C1 segment of cervical spinal cord (tissue), 14 donors: ENCODE measurements around the gene NHERF2.

ENCODE experiments used
- DNase-seq, 14 donors: peaks; one replicate each; lab custom pipeline; 2025; lab: John Stamatoyannopoulos, UW

NHERF2 gene

DNA sequence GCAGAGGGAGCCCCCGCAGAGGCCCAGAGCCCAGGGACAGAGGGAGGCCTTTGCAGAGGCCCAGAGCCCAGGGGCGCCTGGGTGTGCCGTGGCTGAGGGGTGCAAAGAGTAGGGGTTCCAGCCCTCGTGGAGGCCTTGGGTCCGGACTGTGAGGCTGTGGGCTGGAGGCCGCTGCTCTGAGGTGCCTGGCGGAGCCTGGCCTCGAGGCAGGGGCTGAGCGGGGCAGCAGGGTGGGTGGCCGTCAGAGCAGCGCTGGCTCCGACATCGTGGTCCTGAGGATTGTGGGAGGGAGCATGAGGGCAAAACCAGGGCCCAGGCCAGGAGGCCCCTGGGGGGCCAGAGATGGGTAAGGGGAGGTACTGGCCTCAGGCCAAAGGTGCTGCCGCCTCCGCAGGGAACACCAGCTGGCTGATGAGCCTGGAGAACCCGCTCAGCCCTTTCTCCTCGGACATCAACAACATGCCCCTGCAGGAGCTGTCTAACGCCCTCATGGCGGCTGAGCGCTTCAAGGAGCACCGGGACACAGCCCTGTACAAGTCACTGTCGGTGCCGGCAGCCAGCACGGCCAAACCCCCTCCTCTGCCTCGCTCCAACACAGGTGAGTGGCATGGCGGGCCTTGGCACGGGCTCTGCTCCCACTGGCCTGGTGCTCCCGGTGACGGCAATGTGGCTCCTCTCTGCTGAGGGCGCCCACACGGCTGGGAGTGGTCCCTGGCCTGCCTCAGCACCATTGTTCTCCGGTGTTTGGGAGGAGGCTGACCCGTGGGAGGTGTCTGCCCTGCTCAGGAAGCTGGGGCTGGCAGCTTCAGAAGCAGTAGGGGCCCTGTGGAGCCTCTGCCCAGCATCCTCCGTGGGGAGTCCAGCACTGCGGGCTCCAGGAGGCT is 54.7 kb downstream of the NHERF2 start:
- peak in 1 of 14 donors; percentile 55 for DNase-seq

DNA sequence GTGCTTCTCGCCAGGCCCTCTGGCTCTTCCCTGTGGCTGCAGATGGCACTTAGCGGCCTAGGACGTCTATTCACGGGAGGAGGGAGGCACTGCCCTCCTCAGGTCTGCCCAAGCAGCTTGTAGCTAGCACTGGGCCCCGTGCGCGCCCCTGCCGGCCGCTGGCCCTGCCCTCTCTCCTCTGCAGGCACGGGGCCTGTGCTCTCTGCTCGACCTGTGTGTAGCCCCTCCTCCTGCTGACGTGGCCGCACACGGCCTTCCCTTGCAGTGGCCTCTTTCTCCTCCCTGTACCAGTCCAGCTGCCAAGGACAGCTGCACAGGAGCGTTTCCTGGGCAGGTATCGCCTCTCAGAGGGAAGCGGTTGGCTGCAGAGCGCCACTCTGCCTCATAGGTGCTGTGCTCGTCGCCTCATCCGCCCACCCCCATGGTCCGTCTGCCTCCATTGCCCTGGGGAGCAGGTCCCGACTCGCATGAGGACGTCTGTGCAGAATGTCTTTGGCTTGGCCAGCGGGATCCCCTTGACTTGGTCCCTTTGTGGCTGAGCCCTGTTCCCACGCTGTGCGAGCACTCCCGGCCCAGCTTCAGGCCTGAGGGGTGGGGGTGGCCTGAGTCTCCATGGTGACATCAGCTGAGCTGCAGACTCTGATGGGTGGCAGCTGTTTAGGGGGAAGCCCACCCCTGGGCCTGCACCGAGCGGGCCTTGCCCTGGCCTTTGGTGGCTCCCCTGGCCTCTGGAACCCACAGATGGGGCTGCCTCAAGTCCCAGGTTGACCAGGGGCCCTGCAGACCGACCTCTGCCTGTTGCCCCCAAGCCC is 55.7 kb downstream of the NHERF2 start:
- peak in 1 of 14 donors; percentile 79 for DNase-seq

DNA sequence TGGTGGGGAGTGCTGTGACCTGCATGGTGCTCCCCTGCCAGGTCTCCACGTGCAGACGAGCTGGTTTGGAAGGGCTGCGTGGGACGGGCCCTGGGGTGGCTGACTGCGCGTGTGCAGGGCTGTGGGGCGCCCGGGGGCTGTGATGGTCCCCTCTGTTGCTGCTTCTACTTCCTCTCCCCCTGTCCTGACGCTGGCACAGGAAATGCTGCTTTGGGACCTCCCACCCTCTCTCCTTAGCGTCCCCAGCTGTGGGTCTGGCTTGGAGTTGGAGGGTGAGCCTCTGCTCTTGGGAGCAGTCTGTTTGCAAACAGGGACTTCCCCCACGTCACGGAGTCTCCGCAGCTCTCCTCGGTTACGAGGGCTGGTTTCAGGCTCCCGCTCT is 56.3 kb downstream of the NHERF2 start:
- DNase-seq: no peak

DNA sequence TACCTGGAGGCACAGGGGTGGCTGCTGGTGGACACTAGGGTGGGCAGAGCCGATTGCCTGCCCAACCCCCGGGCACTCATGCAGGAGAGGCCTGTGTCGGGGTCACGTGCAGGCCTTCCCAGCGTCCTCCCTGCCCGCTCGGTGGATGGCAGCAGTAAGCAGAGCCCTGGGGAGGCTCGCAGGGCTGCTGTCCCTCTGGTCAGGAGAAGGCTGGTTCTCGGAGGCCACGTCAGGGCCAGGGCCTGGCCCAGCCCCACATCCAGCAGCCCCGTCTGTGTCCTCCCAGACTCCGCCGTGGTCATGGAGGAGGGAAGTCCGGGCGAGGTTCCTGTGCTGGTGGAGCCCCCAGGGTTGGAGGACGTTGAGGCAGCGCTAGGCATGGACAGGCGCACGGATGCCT is 56.7 kb downstream of the NHERF2 start:
- no peak for DNase-seq

DNA sequence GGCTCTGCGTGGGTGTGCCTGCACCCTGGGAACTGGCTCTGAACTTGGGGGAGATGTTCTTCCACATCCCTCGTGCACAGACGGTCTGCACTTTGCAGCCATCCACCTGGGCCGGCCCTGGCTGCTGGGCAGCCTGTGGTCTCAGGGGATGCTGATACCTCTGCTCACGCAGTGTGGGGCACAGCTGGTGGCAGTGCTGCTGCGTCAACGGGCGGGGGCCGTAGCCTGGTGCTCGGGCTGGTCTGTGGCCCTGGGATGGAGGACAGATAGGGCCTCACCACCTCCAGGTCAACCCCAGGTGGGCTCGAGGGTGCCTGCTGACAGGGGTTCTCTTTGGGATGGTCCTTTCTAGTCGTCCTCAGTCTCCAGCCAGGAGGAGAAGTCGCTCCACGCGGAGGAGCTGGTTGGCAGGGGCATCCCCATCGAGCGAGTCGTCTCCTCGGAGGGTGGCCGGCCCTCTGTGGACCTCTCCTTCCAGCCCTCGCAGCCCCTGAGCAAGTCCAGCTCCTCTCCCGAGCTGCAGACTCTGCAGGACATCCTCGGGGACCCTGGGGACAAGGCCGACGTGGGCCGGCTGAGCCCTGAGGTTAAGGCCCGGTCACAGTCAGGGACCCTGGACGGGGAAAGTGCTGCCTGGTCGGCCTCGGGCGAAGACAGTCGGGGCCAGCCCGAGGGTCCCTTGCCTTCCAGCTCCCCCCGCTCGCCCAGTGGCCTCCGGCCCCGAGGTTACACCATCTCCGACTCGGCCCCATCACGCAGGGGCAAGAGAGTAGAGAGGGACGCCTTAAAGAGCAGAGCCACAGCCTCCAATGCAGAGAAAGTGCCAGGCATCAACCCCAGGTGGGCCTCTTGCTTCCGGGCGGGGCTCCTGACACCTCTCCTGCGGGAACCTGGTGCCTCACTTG is 57.4 kb downstream of the NHERF2 start:
- no peak for DNase-seq

DNA sequence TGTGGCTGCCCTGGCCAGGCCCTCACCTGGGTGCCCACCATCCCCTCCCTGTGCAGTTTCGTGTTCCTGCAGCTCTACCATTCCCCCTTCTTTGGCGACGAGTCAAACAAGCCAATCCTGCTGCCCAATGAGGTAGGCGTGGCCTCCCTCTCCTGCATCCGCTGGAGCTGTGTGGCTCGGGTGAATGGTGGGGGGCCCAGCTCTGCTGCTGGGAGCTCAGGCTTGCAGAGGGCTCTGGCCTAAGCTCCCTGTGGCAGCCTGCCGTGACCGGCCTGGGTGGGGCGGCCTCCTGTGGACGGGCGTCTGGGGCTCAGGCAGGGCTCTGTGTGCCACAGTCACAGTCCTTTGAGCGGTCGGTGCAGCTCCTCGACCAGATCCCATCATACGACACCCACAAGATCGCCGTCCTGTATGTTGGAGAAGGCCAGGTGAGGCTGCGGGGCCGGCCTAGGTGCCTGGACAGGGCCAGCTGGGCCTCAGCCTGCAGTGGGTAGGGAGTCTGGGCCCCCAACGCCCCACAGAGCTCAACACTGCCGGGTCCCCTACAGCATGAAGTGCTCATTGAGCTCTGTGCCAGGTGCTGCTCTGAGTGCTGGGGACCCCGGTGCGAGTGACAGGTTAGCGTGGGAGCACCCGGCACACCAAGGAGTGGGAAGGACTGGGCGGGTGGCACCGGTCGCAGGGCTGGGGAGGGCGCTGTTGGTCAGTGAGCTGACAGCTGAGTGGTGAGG is 58.4 kb downstream of the NHERF2 start:
- DNase-seq: peak in 1 of 14 donors; percentile 46

DNA sequence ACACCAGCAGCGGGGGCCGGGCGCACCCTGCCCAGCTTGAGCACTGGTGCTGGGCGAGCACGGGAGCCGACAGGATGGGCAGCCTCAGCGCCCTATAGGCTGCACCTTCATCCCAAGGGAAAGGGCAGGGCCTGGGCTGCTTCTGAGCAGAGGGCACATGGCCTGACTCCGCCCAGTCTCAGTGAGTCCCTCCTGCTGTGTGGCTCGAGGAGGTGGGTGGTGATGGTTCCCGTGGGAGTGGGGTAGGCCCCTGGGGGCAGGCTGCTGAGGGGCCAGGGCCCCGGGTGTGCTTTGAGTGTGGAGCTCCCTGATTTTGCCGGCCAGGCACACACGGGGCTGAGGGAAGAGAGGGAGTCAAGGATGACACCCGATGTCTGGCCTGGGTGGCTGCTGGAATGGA is 59.0 kb downstream of the NHERF2 start:
- DNase-seq: peak in 1 of 14 donors; percentile 56

DNA sequence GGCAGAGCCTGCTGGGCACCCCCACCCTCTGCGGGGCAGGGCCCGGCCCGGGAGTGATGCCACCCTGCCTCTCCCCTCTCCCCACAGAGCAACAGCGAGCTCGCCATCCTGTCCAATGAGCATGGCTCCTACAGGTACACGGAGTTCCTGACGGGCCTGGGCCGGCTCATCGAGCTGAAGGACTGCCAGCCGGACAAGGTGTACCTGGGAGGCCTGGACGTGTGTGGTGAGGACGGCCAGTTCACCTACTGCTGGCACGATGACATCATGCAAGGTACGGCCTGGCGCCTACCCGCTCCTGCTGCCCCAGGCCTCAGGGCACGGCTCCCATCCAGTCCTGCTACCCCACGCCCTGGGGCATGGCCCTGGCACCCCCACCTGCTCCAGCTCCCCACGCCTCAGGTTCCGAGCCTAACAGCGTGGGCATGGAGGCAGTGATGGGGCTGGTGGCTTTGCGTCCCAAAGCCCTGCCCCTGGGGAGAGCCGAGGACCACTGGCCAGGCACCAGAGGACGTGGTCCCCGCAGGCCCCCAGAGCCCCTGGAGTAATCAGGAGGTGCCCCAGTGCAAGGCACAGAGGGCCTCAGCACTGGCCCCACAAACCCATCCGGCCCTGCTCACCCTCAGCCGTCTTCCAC is 59.5 kb downstream of the NHERF2 start:
- peak in 1 of 14 donors; percentile 89 for DNase-seq

DNA sequence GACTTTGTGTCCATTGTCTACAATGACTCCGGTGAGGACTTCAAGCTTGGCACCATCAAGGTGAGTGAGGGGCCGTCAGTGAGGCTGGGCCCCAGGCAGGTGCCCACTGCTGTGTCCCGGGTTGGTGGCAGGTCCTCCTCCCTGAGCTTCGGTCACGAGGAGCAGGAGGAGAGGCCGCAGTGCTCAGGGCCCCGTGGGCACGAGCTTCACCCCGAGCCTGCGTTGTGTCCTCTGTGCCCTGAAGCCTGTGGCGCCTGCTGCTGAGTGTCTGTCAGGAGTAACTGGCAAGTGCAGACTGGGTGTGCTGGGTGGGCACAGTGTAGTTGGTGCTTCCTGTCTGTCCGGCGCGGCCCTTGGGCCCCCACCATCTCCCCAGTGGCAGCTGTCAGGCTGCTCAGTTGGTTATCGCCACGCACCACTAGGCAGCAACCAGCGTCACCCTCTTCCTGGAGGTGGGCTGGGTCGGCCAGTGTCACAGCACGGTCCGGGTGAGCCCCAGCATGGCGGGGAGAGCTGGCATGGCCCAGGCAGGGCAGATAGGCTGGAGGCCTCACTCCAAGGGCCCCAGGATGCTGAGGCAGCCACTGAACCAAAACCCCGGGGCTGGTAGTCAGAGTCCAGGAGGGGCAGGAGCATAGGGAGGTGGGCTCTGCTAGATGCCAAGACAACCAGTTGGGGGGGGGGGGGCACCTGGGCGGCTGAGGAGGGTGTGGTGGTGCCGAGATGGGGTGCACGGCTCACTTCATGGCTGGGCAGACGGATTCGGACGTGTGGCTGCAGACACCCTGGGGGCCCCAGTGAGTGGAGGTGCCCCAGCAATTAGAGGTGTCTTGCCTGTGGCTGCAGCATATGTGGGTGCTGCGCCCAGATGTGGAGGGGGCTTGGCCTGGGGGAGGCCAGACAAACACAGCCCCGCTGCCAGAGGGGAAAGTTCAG is 60.4 kb downstream of the NHERF2 start:
- DNase-seq: no peak

DNA sequence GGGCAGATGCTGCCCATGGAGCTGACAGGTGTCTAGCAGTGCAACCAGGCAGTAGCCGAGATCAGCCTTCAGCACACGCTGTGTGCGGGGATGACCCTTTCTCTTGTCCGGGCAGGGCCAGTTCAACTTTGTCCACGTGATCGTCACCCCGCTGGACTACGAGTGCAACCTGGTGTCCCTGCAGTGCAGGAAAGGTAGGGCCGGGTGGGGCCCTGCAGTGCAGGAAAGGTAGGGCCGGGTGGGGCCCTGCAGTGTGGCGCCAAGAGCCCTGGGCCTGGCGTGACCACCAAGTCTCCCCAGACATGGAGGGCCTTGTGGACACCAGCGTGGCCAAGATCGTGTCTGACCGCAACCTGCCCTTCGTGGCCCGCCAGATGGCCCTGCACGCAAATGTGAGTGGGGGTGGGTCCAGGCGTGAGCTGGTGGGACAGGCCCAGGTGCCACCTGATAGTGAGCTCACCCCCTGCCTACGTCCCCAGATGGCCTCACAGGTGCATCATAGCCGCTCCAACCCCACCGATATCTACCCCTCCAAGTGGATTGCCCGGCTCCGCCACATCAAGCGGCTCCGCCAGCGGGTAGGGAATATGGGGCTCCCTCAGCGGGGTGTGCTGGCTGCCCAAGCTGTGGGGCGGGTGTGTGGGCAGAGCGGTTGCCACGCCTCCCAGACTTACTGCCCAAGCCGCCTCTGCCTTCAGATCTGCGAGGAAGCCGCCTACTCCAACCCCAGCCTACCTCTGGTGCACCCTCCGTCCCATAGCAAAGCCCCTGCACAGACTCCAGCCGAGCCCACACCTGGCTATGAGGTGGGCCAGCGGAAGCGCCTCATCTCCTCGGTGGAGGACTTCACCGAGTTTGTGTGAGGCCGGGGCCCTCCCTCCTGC is 61.3 kb downstream of the NHERF2 start:
- peak in 1 of 14 donors; percentile 81 for DNase-seq
